Activated T-helper 9 cell treated with anti-CD3 and anti-CD28 coated beads, Interleukin-2, amount 50 U/mL, for 16 hours (primary cell): ENCODE measurements around the gene BTBD2.
"Not testable (repeated sequence)": the region's sequence is repeated elsewhere in the genome, so short reads cannot be mapped to it uniquely, and the experiment has no call there.

Experiments used
- DNase-seq: peaks from one replicate; pipeline ENCODE4 v3.0.0-alpha.2; 2020; ENCODE audit warnings: low read depth

The BTBD2 gene

GRCh38 chr19:2039959-2040646 lies 24.6 kb upstream of the BTBD2 start:
- no peak for DNase-seq

GRCh38 chr19:2039089-2039958 lies 23.8 kb upstream of the BTBD2 start:
- no peak for DNase-seq

GRCh38 chr19:2038284-2039088 lies 23.0 kb upstream of the BTBD2 start:
- DNase-seq, result no peak

- no peak for DNase-seq
These were observed 22.2 kb upstream of the BTBD2 start for GRCh38 chr19:2037651-2038255.

- no peak for DNase-seq
These were observed 20.9 kb upstream of the BTBD2 start for GRCh38 chr19:2036424-2036823.

GRCh38 chr19:2035590-2035991 lies 20.1 kb upstream of the BTBD2 start:
- DNase-seq, result no peak

- no peak for DNase-seq
These were observed 19.4 kb upstream of the BTBD2 start for GRCh38 chr19:2034729-2035589.

- not testable (repeated sequence) for DNase-seq
These were observed 18.7 kb upstream of the BTBD2 start for GRCh38 chr19:2034253-2034652.

GRCh38 chr19:2033825-2034159 lies 18.3 kb upstream of the BTBD2 start:
- no peak for DNase-seq

- no peak for DNase-seq
These were observed 17.8 kb upstream of the BTBD2 start for GRCh38 chr19:2033115-2033824.

GRCh38 chr19:2032296-2032941 lies 16.9 kb upstream of the BTBD2 start:
- DNase-seq, result no peak

- no peak for DNase-seq
These were observed 11.8 kb upstream of the BTBD2 start for GRCh38 chr19:2027361-2027760.

GRCh38 chr19:2026770-2027169 lies 11.3 kb upstream of the BTBD2 start:
- no peak for DNase-seq

GRCh38 chr19:2022289-2022688 lies 6.8 kb upstream of the BTBD2 start:
- no peak for DNase-seq

GRCh38 chr19:2021453-2022140 lies 6.1 kb upstream of the BTBD2 start:
- DNase-seq, result no peak

GRCh38 chr19:2018752-2019151 lies 3.2 kb upstream of the BTBD2 start:
- no peak for DNase-seq

- peak; percentile 39 for DNase-seq
These were observed 710 bp upstream of the BTBD2 start for GRCh38 chr19:2016041-2016807.

GRCh38 chr19:2014731-2015607 lies 545 bp downstream of the BTBD2 start:
- no peak for DNase-seq
